K562 (cell line): ENCODE results near the gene DMAC2. TPM values are rescaled to one million over a fixed set of nuclear protein-coding genes. Genes with fewer than 3 reads are reported as not detected.

Experiments used
- BRD9 ChIP-seq: fragments of 450-650 bp; IDR thresholded peaks from 2 replicates; pipeline ENCODE4 v1.6.1; 2018; ENCODE audit warnings: low read depth; ENCODE audit not compliant: partially characterized antibody
- CBX1 ChIP-seq: sonication (generic); IDR thresholded peaks from 2 replicates; pipeline ENCODE4 v1.6.1; 2016; ENCODE audit warnings: antibody characterized with exemption, low read depth, mild to moderate bottlenecking
- CREM ChIP-seq: IDR thresholded peaks from 2 replicates; pipeline ENCODE4 v1.6.1; 2014; ENCODE audit warnings: antibody characterized with exemption, low read depth
- FOXJ3 ChIP-seq: sonication (generic); formaldehyde crosslinking; IDR thresholded peaks from 2 replicates; pipeline ENCODE4 v1.4.0; 2020; ENCODE audit warnings: mild to moderate bottlenecking, missing genetic modification reagents
- FUS ChIP-seq: fragments of 200-400 bp; formaldehyde crosslinking; optimal IDR thresholded peaks from 2 replicates; pipeline ENCODE3; 2017; ENCODE audit warnings: low read depth, low read length
- GTF2F1 ChIP-seq: IDR thresholded peaks from 2 replicates; pipeline ENCODE4 v1.6.1; 2011; ENCODE audit warnings: low read depth, low read length, improper control_type of control experiment
- HIVEP1 ChIP-seq: fragments of 250-450 bp; sonication (Bioruptor Pico); IDR thresholded peaks from 2 replicates; pipeline ENCODE4 v1.4.0; 2020; ENCODE audit warnings: mild to moderate bottlenecking
- KLF10 ChIP-seq: fragments of 250-450 bp; sonication (Bioruptor Pico); IDR thresholded peaks from 2 replicates; pipeline ENCODE4 v1.6.1; 2021; ENCODE audit warnings: matching md5 sums
- MTA2 ChIP-seq: fragments of 450-650 bp; IDR thresholded peaks from 2 replicates; pipeline ENCODE4 v1.6.1; 2016; ENCODE audit warnings: low read depth
- NBN ChIP-seq: fragments of 450-650 bp; IDR thresholded peaks from 2 replicates; pipeline ENCODE4 v1.6.1; 2016; ENCODE audit warnings: low read depth, mild to moderate bottlenecking
- NCOA6 ChIP-seq: fragments of 450-650 bp; IDR thresholded peaks from 2 replicates; pipeline ENCODE4 v1.6.1; 2017; ENCODE audit warnings: mild to moderate bottlenecking
- NEUROD1 ChIP-seq: fragments of 150-350 bp; IDR thresholded peaks from 2 replicates; pipeline ENCODE4 v1.6.1; 2014; ENCODE audit warnings: borderline replicate concordance, low read length, low read depth; ENCODE audit not compliant: partially characterized antibody
- PHB2 ChIP-seq: fragments of 450-650 bp; IDR thresholded peaks from 2 replicates; pipeline ENCODE4 v1.6.1; 2017; ENCODE audit warnings: low read depth
- SNIP1 ChIP-seq: fragments of 450-650 bp; IDR thresholded peaks from 2 replicates; pipeline ENCODE4 v1.7.1; 2017; ENCODE audit warnings: low read depth, mild to moderate bottlenecking
- SREBF2 ChIP-seq: sonication (generic); formaldehyde crosslinking; IDR thresholded peaks from 2 replicates; pipeline ENCODE4 v1.4.0; 2020; ENCODE audit warnings: mild to moderate bottlenecking, missing genetic modification reagents
- SRSF7 ChIP-seq: fragments of 200-400 bp; formaldehyde crosslinking; optimal IDR thresholded peaks from 2 replicates; pipeline ENCODE3; 2017; ENCODE audit warnings: mild to moderate bottlenecking, low read depth, low read length
- TCFL5 ChIP-seq: fragments of 250-450 bp; sonication (Bioruptor Pico); conservative IDR thresholded peaks from 2 replicates; pipeline ENCODE4 v1.6.1; 2021; ENCODE audit warnings: mild to moderate bottlenecking, moderate library complexity, matching md5 sums
- TEAD1 ChIP-seq, 2 experiments: fragments of 450-650 bp in 1 of 2; sonication (generic) in 1 of 2; formaldehyde crosslinking; IDR thresholded peaks; 2 replicates each; pipeline versions ENCODE4 v1.4.0 to v1.8.0; 2020 to 2022; ENCODE audit warnings: mild to moderate bottlenecking in 2 of 2, missing genetic modification reagents in 1 of 2
- TEAD2 ChIP-seq: fragments of 450-650 bp; IDR thresholded peaks from 2 replicates; pipeline ENCODE4 v1.6.1; 2016; ENCODE audit warnings: missing genetic modification characterization, control low read depth, missing compliant biosample characterization
- TEAD4 ChIP-seq, 2 experiments: sonication (generic) in 1 of 2; formaldehyde crosslinking in 1 of 2; IDR thresholded peaks; 2 replicates each; pipeline versions ENCODE4 v1.6.1 to v1.8.0; 2012 to 2022; ENCODE audit warnings: borderline replicate concordance in 1 of 2, inconsistent platforms in 1 of 2, low read length in 1 of 2, mild to moderate bottlenecking in 1 of 2, missing genetic modification reagents in 1 of 2
- THRAP3 ChIP-seq: fragments of 450-650 bp; IDR thresholded peaks from 2 replicates; pipeline ENCODE4 v1.6.1; 2016; ENCODE audit warnings: mild to moderate bottlenecking, inconsistent platforms, borderline replicate concordance
- TOE1 ChIP-seq, 2 experiments: fragments of 450-650 bp in 1 of 2; sonication (generic) in 1 of 2; formaldehyde crosslinking in 1 of 2; IDR thresholded peaks; 2 replicates each; pipeline versions ENCODE4 v1.7.1 to v1.8.0; 2016 to 2022; ENCODE audit warnings: borderline replicate concordance in 2 of 2, mild to moderate bottlenecking in 2 of 2, antibody characterized with exemption in 1 of 2, inconsistent platforms in 1 of 2, low read depth in 1 of 2, missing genetic modification reagents in 1 of 2, moderate library complexity in 1 of 2
- ZKSCAN3 ChIP-seq: fragments of 250-450 bp; sonication (Bioruptor Pico); IDR thresholded peaks from 2 replicates; pipeline ENCODE4 v1.4.0; 2020
- ZNF561 ChIP-seq: fragments of 450-650 bp; formaldehyde crosslinking; conservative IDR thresholded peaks from 2 replicates; pipeline ENCODE4 v1.4.0; 2020; ENCODE audit warnings: mild to moderate bottlenecking, moderate library complexity
- ZNF695 ChIP-seq: fragments of 450-650 bp; formaldehyde crosslinking; IDR thresholded peaks from 2 replicates; pipeline ENCODE4 v1.4.0; 2020; ENCODE audit warnings: mild to moderate bottlenecking, moderate library complexity
- ZNF76 ChIP-seq: fragments of 250-450 bp; sonication (Bioruptor Pico); IDR thresholded peaks from 2 replicates; pipeline ENCODE4 v1.4.0; 2020; ENCODE audit warnings: mild to moderate bottlenecking, moderate library complexity, borderline replicate concordance
- polyA plus RNA-seq, 8 experiments: library from polyadenylated mRNA; depleted of rRNA in 4 of 8; stranded (reverse) in 5 of 8; unstranded in 3 of 8; fragments of >200 nt; fragmentation: Nextera tagmentation in 2 of 8; fragmentation: Illumina TruSeq in 1 of 8; extraction: Ambion mirVana in 2 of 8; extraction: Trizol in 1 of 8; gene quantifications; 2 replicates each; pipeline versions ENCODE4 v1.2.1 to v1.2.3, GENCODE V29; 2011 to 2014; ENCODE audit warnings: inconsistent platforms in 1 of 8, missing spikeins in 1 of 8
- total RNA-seq, 7 experiments: library from RNA; depleted of rRNA in 6 of 7; stranded (reverse); fragments of >200 nt in 6 of 7; fragmentation: Illumina TruSeq in 2 of 7; extraction: Trizol in 2 of 7; gene quantifications; 2 replicates each; pipeline versions ENCODE4 v1.2.1 to v1.2.3, GENCODE V29; 2011 to 2021; ENCODE audit warnings: low replicate concordance in 1 of 7
- TF ChIP-seq, protein P1 (sequence below): sonication (generic); formaldehyde crosslinking; IDR thresholded peaks from 2 replicates; pipeline ENCODE4 v1.8.0; 2022; ENCODE audit warnings: missing genetic modification reagents, mild to moderate bottlenecking, moderate library complexity, borderline replicate concordance
- TF ChIP-seq, protein P2 (sequence below): fragments of 450-650 bp; conservative IDR thresholded peaks from 2 replicates; pipeline ENCODE4 v1.6.1; 2016; ENCODE audit warnings: missing genetic modification characterization, low read depth, mild to moderate bottlenecking, control low read depth, missing compliant biosample characterization

DMAC2 gene
- total and polyA plus RNA-seq, 9 of the 15 experiments (the other 6 are each of a cell fraction or from before 2014, with no cell fraction given), result 12.9 to 61.2 (median 43.1) TPM

DNA sequence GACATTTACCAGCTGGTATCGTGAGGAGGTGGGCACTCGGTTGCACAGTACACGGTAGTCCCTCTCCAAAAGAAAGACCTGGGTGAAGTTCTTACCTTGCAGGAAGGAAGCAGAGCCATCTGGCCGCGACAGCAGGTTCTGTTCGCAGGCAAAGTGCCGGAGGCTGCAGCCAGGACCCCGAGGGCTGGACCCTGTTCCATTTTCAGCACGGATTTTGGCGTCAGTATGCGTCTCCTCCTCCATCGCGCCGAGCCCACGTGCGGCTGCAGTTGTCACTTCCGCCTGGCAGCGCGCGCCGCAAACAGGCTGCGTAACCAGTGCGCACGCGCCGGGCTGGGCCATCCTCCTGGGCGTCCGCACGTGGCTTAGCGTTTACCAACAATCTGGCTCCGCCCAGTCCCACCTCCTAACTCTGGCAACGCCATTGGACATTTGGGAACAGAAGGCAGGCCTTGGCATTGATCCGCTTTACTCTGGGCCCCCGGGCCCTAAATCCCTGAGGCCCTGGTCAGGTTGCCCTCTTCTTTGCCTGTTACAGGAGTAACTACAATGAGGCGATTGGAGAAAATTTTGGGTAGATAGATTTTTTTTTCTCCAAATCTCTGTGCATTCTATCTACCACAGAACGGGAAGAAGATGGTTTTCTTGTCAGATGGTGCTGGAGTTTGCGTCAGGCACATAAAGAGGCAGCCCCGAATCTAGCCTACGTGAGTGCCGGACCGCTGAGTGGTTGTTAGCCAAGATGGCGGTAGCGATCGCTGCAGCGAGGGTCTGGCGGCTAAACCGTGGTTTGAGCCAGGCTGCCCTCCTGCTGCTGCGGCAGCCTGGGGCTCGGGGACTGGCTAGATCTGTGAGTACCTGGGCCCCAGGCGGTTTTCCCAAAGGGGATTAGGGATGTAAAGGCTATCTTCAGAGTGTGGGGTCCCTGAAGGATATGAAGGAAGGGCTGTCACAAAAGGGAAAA, 42.3 kb downstream of the DMAC2 start, which contains the start of the genes BCKDHA and EXOSC5 (continued):
- TF ChIP-seq, protein P1, sequence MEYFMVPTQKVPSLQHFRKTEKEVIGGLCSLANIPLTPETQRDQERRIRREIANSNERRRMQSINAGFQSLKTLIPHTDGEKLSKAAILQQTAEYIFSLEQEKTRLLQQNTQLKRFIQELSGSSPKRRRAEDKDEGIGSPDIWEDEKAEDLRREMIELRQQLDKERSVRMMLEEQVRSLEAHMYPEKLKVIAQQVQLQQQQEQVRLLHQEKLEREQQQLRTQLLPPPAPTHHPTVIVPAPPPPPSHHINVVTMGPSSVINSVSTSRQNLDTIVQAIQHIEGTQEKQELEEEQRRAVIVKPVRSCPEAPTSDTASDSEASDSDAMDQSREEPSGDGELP (CRISPR knock-in tag), result peak; percentile 69
- TF ChIP-seq ZNF695 (CRISPR knock-in tag) (no peak), TEAD1 (CRISPR knock-in tag; IDR thresholded peaks at IDR 0.05) (peak in 1 of 2 experiments; percentile 63; a peak in 1 of 4 replicates), SRSF7 (no peak), NEUROD1 (no peak), CBX1 (no peak), TOE1 (IDR thresholded peaks at IDR 0.05; ENCODE audit: borderline replicate concordance) (peak; percentile 95), TOE1 (CRISPR knock-in tag; IDR thresholded peaks at IDR 0.05; ENCODE audit: borderline replicate concordance, low read depth) (no peak), MTA2 (no peak), PHB2 (no peak), FOXJ3 (CRISPR knock-in tag) (no peak), TCFL5 (CRISPR knock-in tag) (0 out of 2 replicates have a peak, but pooled peaks have one; percentile 45), NBN (no peak), ZNF76 (CRISPR knock-in tag) (no peak), NCOA6 (no peak), TEAD2 (no peak), ZKSCAN3 (CRISPR knock-in tag) (no peak), BRD9 (no peak), ZNF561 (CRISPR knock-in tag) (no peak), THRAP3 (no peak), KLF10 (CRISPR knock-in tag) (no peak), HIVEP1 (CRISPR knock-in tag) (no peak), SREBF2 (CRISPR knock-in tag) (no peak), GTF2F1 (no peak), CREM (peak; percentile 75), FUS (no peak), SNIP1 (no peak), TEAD4 (IDR thresholded peaks at IDR 0.05; ENCODE audit: low read length) (no peak), TEAD4 (CRISPR knock-in tag; IDR thresholded peaks at IDR 0.05; ENCODE audit: borderline replicate concordance) (no peak)
- TF ChIP-seq, protein P2, sequence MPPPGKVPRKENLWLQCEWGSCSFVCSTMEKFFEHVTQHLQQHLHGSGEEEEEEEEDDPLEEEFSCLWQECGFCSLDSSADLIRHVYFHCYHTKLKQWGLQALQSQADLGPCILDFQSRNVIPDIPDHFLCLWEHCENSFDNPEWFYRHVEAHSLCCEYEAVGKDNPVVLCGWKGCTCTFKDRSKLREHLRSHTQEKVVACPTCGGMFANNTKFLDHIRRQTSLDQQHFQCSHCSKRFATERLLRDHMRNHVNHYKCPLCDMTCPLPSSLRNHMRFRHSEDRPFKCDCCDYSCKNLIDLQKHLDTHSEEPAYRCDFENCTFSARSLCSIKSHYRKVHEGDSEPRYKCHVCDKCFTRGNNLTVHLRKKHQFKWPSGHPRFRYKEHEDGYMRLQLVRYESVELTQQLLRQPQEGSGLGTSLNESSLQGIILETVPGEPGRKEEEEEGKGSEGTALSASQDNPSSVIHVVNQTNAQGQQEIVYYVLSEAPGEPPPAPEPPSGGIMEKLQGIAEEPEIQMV, result peak; percentile 73
